ENCODE measurements around the gene EFNA1.

GRCh38 chr1:155120253-155120652, 7.4 kb upstream of the EFNA1 start:
- TF ChIP-seq CTCF (IDR thresholded peaks at IDR 0.05; ENCODE audit: poor library complexity, severe bottlenecking) (no peak), EZH2 (IDR thresholded peaks at IDR 0.05; ENCODE audit: borderline replicate concordance, insufficient read depth, low read length, poor library complexity, severe bottlenecking) (no peak)

Measured in neural cell (in vitro differentiated cells).